Tibial nerve (tissue), 3 donors: ENCODE data around the gene PHC2.

ENCODE experiments used
- CTCF ChIP-seq, 5 experiments: fragments of 200-600 bp in 3 of 5; fragments of 450-650 bp in 2 of 5; sonication (generic) in 3 of 5; IDR thresholded peaks; one replicate each; pipeline ENCODE4 v1.5.1; 2016 to 2019; ENCODE audit warnings: antibody characterized with exemption in 5 of 5, mild to moderate bottlenecking in 3 of 5, moderate library complexity in 2 of 5
- POLR2A ChIP-seq, 2 donors: fragments of 450-650 bp; IDR thresholded peaks; one replicate each; pipeline ENCODE4 v1.6.1; 2017; ENCODE audit warnings: antibody characterized with exemption in 2 of 2, mild to moderate bottlenecking in 2 of 2, moderate library complexity in 2 of 2

GRCh38 chr1:33286451-33287185, 144.3 kb downstream of the PHC2 start:
- TF ChIP-seq POLR2A (IDR thresholded peaks at IDR 0.05) = no peak
- TF ChIP-seq CTCF (IDR thresholded peaks at IDR 0.05) = no peak
